Measurements from ENCODE around the gene FOCAD. TPM values are rescaled to one million over a fixed set of nuclear protein-coding genes. Genes with fewer than 3 reads are reported as not detected.

The FOCAD gene
- total RNA-seq, 2 donors from 2014 or later, result 29.4 to 29.6 TPM

DNA sequence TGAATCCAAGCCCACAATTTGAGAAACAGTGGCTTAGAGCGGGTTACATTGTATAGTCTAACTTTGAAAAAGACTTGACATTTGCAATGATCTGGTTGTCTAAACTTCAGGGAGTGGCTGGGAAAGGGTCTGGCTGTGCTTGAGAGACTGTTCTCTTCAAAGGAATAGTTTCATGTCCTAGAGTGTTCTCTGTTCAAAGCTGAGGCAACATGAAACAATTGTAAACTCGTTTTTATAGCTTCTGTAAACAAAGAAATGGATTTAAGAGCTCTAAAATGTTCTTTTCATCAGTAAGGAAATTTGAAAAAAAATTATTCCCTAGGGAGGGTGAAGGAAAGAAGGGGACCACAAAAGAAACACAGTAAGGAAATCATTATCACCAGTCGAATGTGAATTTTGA lies 41.6 kb downstream of the FOCAD start:
- Mint-ChIP-seq H3K4me1 (ENCODE audit: low read depth) (peaks cover 22% of the 10 kb centered on the region), H3K27ac (peak overlapping the region; percentile 58), H3K9me3 (peaks cover 0 to 2% of the 10 kb centered on the region in 2 donors), H3K36me3 (ENCODE audit: insufficient read depth in 2 of 2) (peaks cover 4 to 11% of the 10 kb centered on the region in 2 donors), H3K4me3 (peak overlapping the region; percentile 28 to 73), H3K27me3 (ENCODE audit: low read depth) (no peaks in the 10 kb centered on the region)
- no peak for ATAC-seq (replicated peaks in 1 of 2)
- DNase-seq, result no peak

- no peak for DNase-seq
- Mint-ChIP-seq H3K27me3 (ENCODE audit: low read depth) (no peaks in the 10 kb centered on the region), H3K9me3 (peaks cover 0 to 2% of the 10 kb centered on the region in 2 donors), H3K36me3 (ENCODE audit: insufficient read depth in 2 of 2) (peaks cover 4 to 9% of the 10 kb centered on the region in 2 donors), H3K4me1 (ENCODE audit: low read depth) (peaks cover 22% of the 10 kb centered on the region), H3K4me3 (peak overlapping the region in 1 of 2 donors; percentile 73), H3K27ac (no peak overlapping the region)
- ATAC-seq (replicated peaks in 1 of 2), result no peak
These were observed 42.1 kb downstream of the FOCAD start for GRCh38 chr9:20726144-20726543.

DNA sequence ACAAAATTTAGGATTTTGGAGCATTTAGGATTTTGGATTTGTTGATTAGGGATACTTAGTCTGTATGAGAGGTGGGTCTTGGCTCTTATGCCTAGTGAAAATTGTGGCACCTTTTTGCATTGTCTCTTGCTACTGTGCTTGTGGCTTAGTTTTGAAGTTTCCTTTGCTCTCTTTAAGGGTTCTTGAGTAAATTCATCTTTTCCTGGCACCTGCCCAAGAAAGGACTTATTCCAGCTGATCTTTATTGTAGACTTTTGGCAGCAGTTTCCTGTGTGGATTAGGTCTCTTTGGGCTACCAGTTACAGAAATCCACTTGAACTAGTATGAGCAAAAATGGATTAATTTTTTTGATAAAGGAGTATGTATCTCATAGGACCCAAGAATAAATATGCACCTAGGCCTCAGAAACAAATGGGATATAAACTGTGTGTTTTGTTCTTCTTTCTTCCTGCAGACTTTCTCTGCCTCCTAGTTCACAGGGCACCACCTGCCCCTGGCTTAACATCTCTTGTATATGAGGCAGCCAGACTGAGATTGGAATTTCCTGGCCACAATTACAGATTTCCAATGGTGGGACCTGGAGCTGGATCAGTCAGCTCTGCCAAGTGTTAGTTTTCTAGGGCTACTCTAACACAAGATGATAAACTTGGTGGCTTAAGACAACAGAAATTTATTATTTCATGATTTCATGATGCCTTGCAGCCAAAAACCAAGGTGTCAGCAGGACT lies 44.6 kb downstream of the FOCAD start:
- DNase-seq (no peak), ATAC-seq (replicated peaks in 1 of 2) (no peak)
- no peaks in the 10 kb centered on the region for H3K27me3 Mint-ChIP-seq (ENCODE audit: low read depth)
- no peak overlapping the region for H3K4me3 Mint-ChIP-seq
- H3K27ac Mint-ChIP-seq, result no peak overlapping the region
- H3K36me3 Mint-ChIP-seq (ENCODE audit: insufficient read depth in 2 of 2), result peaks cover 2 to 8% of the 10 kb centered on the region in 2 donors
- H3K4me1 Mint-ChIP-seq (ENCODE audit: low read depth), result peaks cover 16% of the 10 kb centered on the region
- H3K9me3 Mint-ChIP-seq, result no peaks in the 10 kb centered on the region

GRCh38 chr9:20729523-20729922 lies 45.5 kb downstream of the FOCAD start:
- peaks cover 2 to 7% of the 10 kb centered on the region in 2 donors for H3K36me3 Mint-ChIP-seq (ENCODE audit: insufficient read depth in 2 of 2)
- no peak for ATAC-seq (replicated peaks in 1 of 2)
- H3K4me1 Mint-ChIP-seq (ENCODE audit: low read depth), result peaks cover 16% of the 10 kb centered on the region
- H3K27me3 Mint-ChIP-seq (ENCODE audit: low read depth), result no peaks in the 10 kb centered on the region
- no peak overlapping the region for H3K27ac Mint-ChIP-seq
- no peak overlapping the region for H3K4me3 Mint-ChIP-seq
- H3K9me3 Mint-ChIP-seq, result no peaks in the 10 kb centered on the region
- no peak for DNase-seq

DNA sequence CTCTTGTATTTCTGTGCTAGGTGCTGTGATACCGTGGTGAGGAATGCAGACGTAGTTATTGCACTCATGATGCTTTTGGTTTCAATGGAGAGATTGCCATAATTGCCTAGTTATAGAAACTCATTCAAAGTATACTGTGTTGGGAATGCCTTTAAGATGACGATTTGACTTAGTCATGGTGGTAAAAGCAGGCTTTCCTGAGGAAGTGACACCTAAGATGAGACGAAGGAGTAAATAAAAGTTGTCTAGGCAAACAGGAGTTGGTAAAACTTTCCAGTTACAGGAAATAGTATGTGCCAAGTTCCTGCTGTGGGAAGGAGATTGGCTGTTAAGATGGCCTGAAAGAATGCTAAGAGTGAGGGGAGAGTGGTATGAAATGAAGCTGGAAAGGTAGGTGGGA lies 48.1 kb downstream of the FOCAD start:
- Mint-ChIP-seq H3K36me3 (ENCODE audit: insufficient read depth in 2 of 2) (peaks cover under 1 to 5% of the 10 kb centered on the region in 2 donors), H3K4me1 (ENCODE audit: low read depth) (no peaks in the 10 kb centered on the region), H3K27me3 (ENCODE audit: low read depth) (no peaks in the 10 kb centered on the region), H3K9me3 (no peaks in the 10 kb centered on the region), H3K27ac (no peak overlapping the region), H3K4me3 (no peak overlapping the region)
- ATAC-seq (replicated peaks in 1 of 2) (no peak), DNase-seq (no peak)

- Mint-ChIP-seq H3K36me3 (ENCODE audit: insufficient read depth in 2 of 2) (peaks cover 0 to 5% of the 10 kb centered on the region in 2 donors), H3K9me3 (no peaks in the 10 kb centered on the region), H3K27ac (no peak overlapping the region), H3K27me3 (ENCODE audit: low read depth) (no peaks in the 10 kb centered on the region), H3K4me3 (no peak overlapping the region), H3K4me1 (ENCODE audit: low read depth) (no peaks in the 10 kb centered on the region)
- no peak for DNase-seq
- ATAC-seq (replicated peaks in 1 of 2), result no peak
These were observed 50.2 kb downstream of the FOCAD start for GRCh38 chr9:20734275-20734674.

DNA sequence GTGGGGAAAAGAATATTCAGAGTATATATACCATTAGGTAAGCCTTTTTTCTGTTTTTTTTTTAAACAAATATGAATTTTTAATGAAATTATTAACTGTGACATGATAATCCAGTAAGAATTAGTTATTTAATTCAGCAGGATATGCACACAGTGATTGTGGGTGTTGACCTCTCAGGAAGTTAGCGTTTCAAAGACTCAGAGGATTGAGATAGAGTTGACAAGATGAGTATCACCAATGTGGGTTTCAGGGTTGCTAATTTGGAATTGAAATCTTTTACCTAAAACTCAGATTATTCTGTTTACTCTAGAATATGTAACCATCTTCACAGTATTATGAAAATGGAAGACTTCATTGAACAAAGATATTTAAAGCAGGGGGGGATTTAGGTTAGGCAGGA lies 56.2 kb downstream of the FOCAD start:
- H3K4me3 Mint-ChIP-seq, result no peak overlapping the region

DNA sequence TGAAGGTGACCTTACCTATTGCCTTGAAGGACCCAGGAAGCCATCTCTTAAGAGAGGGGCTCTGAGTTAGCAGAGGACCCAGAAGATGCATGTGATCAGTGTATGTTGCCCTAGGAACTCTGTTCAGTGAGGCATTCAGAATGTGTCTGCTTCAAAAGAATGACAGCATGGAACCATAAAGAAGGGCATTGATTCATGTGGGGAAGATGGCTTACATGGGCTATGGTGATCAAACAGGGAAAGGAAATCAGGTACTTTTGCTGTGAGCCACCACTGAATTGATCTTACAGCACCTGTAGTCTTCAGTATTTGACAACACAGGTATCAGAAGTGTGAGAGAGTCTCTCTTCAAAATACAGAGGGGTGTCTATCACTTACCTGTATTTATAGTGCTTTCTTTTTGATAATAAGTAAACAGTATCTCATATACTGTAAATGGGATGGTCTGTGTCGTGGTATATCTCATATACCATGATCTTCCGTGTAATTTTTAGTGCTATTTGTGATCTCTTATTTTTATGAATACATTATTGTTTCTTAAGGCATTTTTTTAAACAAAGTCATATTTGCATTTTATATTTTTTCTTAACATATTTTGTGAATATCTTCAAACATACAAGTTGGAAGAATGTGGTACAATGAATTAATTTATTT lies 57.0 kb downstream of the FOCAD start:
- Mint-ChIP-seq H3K4me3 (no peak overlapping the region), H3K27ac (no peak overlapping the region), H3K27me3 (ENCODE audit: low read depth) (no peaks in the 10 kb centered on the region), H3K36me3 (ENCODE audit: insufficient read depth in 2 of 2) (peaks cover 0 to 1% of the 10 kb centered on the region in 2 donors), H3K4me1 (ENCODE audit: low read depth) (peaks cover 6% of the 10 kb centered on the region), H3K9me3 (no peaks in the 10 kb centered on the region)
- no peak for DNase-seq
- ATAC-seq (replicated peaks in 1 of 2), result no peak

More for the DNA sequence above, 56.2 kb downstream of the FOCAD start:
- Mint-ChIP-seq H3K4me1 (ENCODE audit: low read depth) (peaks cover 6% of the 10 kb centered on the region), H3K36me3 (ENCODE audit: insufficient read depth in 2 of 2) (no peaks in the 10 kb centered on the region), H3K27ac (peak overlapping the region; percentile 85), H3K9me3 (no peaks in the 10 kb centered on the region), H3K27me3 (ENCODE audit: low read depth) (no peaks in the 10 kb centered on the region)
- DNase-seq (no peak), ATAC-seq (replicated peaks in 1 of 2) (no peak)

GRCh38 chr9:20742833-20743232 lies 58.8 kb downstream of the FOCAD start:
- Mint-ChIP-seq H3K27ac (no peak overlapping the region), H3K4me3 (no peak overlapping the region), H3K27me3 (ENCODE audit: low read depth) (no peaks in the 10 kb centered on the region), H3K4me1 (ENCODE audit: low read depth) (peaks cover 6% of the 10 kb centered on the region), H3K9me3 (no peaks in the 10 kb centered on the region), H3K36me3 (ENCODE audit: insufficient read depth in 2 of 2) (peaks cover 0 to 2% of the 10 kb centered on the region in 2 donors)
- ATAC-seq (replicated peaks in 1 of 2) (no peak), DNase-seq (no peak)

DNA sequence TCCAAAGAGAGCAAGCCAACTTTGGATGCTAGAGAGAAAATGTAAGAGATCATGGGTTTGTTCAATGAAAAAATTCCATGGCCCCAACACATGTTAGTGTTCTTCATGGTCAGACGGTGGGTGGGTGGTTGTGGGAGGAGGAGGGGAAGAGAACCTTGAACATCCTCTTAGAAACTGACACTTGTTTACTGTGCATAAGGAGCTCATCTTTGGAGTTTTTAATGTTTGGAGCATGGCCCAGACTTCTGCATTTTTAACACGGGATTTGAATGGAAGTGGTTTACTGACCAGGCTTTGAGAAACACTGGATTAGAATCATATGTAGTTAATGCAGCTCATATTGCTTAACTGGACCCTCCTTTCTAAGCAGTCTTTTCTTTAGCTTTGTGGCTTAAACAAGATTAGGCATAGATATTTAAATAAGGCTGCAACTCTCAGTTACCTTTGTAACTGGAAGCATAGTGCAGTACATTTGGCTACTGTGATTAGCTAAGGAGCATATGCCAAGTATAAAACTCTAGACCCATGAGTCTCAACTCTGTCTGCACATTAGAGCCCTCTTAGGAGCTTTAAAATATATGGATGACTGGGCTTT lies 60.1 kb downstream of the FOCAD start:
- Mint-ChIP-seq H3K27ac (no peak overlapping the region), H3K4me3 (no peak overlapping the region), H3K27me3 (ENCODE audit: low read depth) (no peaks in the 10 kb centered on the region), H3K9me3 (no peaks in the 10 kb centered on the region), H3K4me1 (ENCODE audit: low read depth) (peaks cover 6% of the 10 kb centered on the region), H3K36me3 (ENCODE audit: insufficient read depth in 2 of 2) (peaks cover 0 to 2% of the 10 kb centered on the region in 2 donors)
- ATAC-seq (replicated peaks in 1 of 2) (no peak), DNase-seq (no peak)

- Mint-ChIP-seq H3K27ac (no peak overlapping the region), H3K9me3 (no peaks in the 10 kb centered on the region), H3K4me1 (ENCODE audit: low read depth) (no peaks in the 10 kb centered on the region), H3K36me3 (ENCODE audit: insufficient read depth in 2 of 2) (peaks cover 0 to 2% of the 10 kb centered on the region in 2 donors), H3K4me3 (no peak overlapping the region), H3K27me3 (ENCODE audit: low read depth) (no peaks in the 10 kb centered on the region)
- ATAC-seq (replicated peaks in 1 of 2) (no peak), DNase-seq (no peak)
These were observed 62.9 kb downstream of the FOCAD start for GRCh38 chr9:20746967-20747366.

- Mint-ChIP-seq H3K36me3 (ENCODE audit: insufficient read depth in 2 of 2) (peaks cover 0 to 4% of the 10 kb centered on the region in 2 donors), H3K9me3 (peaks cover 0 to 1% of the 10 kb centered on the region in 2 donors), H3K4me1 (ENCODE audit: low read depth) (no peaks in the 10 kb centered on the region), H3K4me3 (no peak overlapping the region), H3K27ac (no peak overlapping the region), H3K27me3 (ENCODE audit: low read depth) (no peaks in the 10 kb centered on the region)
- ATAC-seq (replicated peaks in 1 of 2) (no peak), DNase-seq (no peak)
These were observed 65.6 kb downstream of the FOCAD start for GRCh38 chr9:20749496-20750198.

DNA sequence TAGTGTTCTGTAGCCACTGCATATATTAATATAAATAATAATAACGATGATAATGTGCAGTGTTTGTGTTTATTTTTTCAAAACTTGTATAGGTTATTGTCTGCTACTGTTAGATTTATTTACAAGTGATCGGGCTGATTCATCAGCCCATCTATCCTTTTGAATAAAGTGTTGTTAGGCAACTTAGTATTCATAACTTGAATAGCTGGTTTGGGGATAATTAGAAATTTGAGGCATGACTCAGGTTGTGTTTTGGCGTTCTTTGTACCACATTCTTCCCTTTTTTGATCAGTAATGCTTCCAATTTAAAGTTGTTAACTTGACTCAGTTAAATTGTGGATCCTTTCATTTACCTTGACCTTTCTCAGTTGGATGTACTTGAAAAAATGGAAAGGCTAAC lies 69.7 kb downstream of the FOCAD start:
- DNase-seq, result no peak
- Mint-ChIP-seq H3K27me3 (ENCODE audit: low read depth) (no peaks in the 10 kb centered on the region), H3K36me3 (ENCODE audit: insufficient read depth in 2 of 2) (peaks cover 5% of the 10 kb centered on the region in 2 donors), H3K4me3 (no peak overlapping the region), H3K4me1 (ENCODE audit: low read depth) (no peaks in the 10 kb centered on the region), H3K9me3 (peaks cover 1 to 2% of the 10 kb centered on the region in 2 donors), H3K27ac (no peak overlapping the region)
- ATAC-seq (replicated peaks in 1 of 2), result no peak

All from activated T-cell treated with anti-CD3 and anti-CD28 coated beads, Interleukin-2, amount 50 U/mL, for 72 hours (primary cell).